K562 (cell line): ENCODE measurements around the gene ZBTB44. TPM values are rescaled to one million over a fixed set of nuclear protein-coding genes. Genes with fewer than 3 reads are reported as not detected.

Experiments used
- ATAC-seq: fragments of 200-7000 bp; cut with Tn5 transposase; 3 replicates; pipeline ENCODE4 v1.9.1; 2020; ENCODE audit warnings: moderate library complexity
- BruUV-seq: library from RNA; stranded (reverse); fragments of 400-500 nt; replicated peaks from 2 replicates; lab custom pipeline; 2021; lab: Mats Ljungman, UMichigan
- CTCF ChIA-PET: fragments of 300-600 bp; formaldehyde crosslinking; extraction: SDS; loops from one replicate; lab custom pipeline; 2021; ENCODE audit warnings: low intra/inter-chr PET ratio; lab: Yijun Ruan, JAX
- POLR2A ChIA-PET: fragments of 300-600, 350-650 bp; sonication (Branson Sonifier 250); formaldehyde crosslinking; extraction: SDS; loops from one replicate; lab custom pipeline; 2021; ENCODE audit warnings: antibody characterized with exemption, inconsistent platforms; lab: Yijun Ruan, JAX
- DNase-seq, 4 experiments: peaks; one replicate each; pipeline versions ENCODE4 v3.0.0 to v3.0.0-alpha.2; 2011 to 2018; ENCODE audit warnings: low spot score in 3 of 4, mixed read lengths in 3 of 4; ENCODE audit errors: extremely low read depth in 1 of 4
- FAIRE-seq: peaks from 2 replicates; lab custom pipeline; 2011; peaks lifted over from hg19 to GRCh38; lab: Jason Lieb, UNC
- H2AFZ ChIP-seq: 2 replicates; pipeline ENCODE4 v1.6.0; 2011; ENCODE audit warnings: low read depth, low read length, control low read depth, inconsistent platforms
- H3K27ac ChIP-seq: fragments of 200-600 bp; 3 replicates; pipeline ENCODE4 v1.8.0; 2011; ENCODE audit warnings: low read depth, mild to moderate bottlenecking, control low read depth, inconsistent platforms, low read length, moderate library complexity, mixed read lengths; ENCODE audit errors: extremely low read depth
- H3K27me3 ChIP-seq, 2 experiments: fragments of 300-600 bp in 1 of 2; 2 replicates in 1 of 2; 3 replicates in 1 of 2; pipeline versions ENCODE4 v1.6.0 to v1.8.0; 2011; ENCODE audit warnings: inconsistent platforms in 2 of 2, low read length in 2 of 2, mild to moderate bottlenecking in 1 of 2, mixed read lengths in 1 of 2, moderate library complexity in 1 of 2; ENCODE audit not compliant: control insufficient read depth in 2 of 2, insufficient read depth in 2 of 2
- H3K36me3 ChIP-seq: fragments of 300-600 bp; 3 replicates; pipeline ENCODE4 v1.8.0; 2011; ENCODE audit warnings: mild to moderate bottlenecking, low read length, inconsistent platforms; ENCODE audit not compliant: control insufficient read depth, insufficient read depth
- H3K4me1 ChIP-seq, 2 experiments: fragments of 200-600 bp in 1 of 2; replicated peaks in 1 of 2; 2 replicates in 1 of 2; 3 replicates in 1 of 2; pipeline versions ENCODE4 v1.5.1 to v1.8.0; 2011; ENCODE audit warnings: inconsistent platforms in 2 of 2, low read length in 2 of 2, mild to moderate bottlenecking in 1 of 2, mixed read lengths in 1 of 2, moderate library complexity in 1 of 2; ENCODE audit not compliant: control insufficient read depth in 2 of 2, insufficient read depth in 2 of 2
- H3K4me2 ChIP-seq: 2 replicates; pipeline ENCODE4 v1.6.1; 2011; ENCODE audit warnings: low read length, control low read depth, inconsistent platforms, mixed read lengths; ENCODE audit not compliant: insufficient read depth
- H3K4me3 ChIP-seq: fragments of 200-600 bp; sonication (generic), shearing (Covaris generic); 2 replicates; pipeline ENCODE4 v1.5.1; 2016; ENCODE audit warnings: control low read depth, inconsistent platforms
- H3K79me2 ChIP-seq: fragments of 200-600 bp; 3 replicates; pipeline ENCODE4 v1.8.0; 2011; ENCODE audit warnings: low read length, inconsistent platforms; ENCODE audit not compliant: control insufficient read depth, insufficient read depth
- H3K9ac ChIP-seq, 2 experiments: 2 replicates each; pipeline versions ENCODE4 v1.6.0 to v1.6.1; 2011; ENCODE audit warnings: low read depth in 2 of 2, low read length in 2 of 2, control low read depth in 1 of 2, inconsistent platforms in 1 of 2, mild to moderate bottlenecking in 1 of 2, mixed read lengths in 1 of 2; ENCODE audit not compliant: insufficient read depth in 1 of 2
- H3K9me1 ChIP-seq: one replicate; pipeline ENCODE4 v1.6.0; 2011; ENCODE audit warnings: inconsistent platforms, mild to moderate bottlenecking, low read length, moderate library complexity; ENCODE audit not compliant: control insufficient read depth, insufficient read depth
- H3K9me3 ChIP-seq: replicated peaks from 2 replicates; pipeline ENCODE4 v1.5.1; 2011; ENCODE audit warnings: low read depth, low read length, inconsistent platforms; ENCODE audit not compliant: control insufficient read depth, insufficient read depth
- H4K20me1 ChIP-seq: replicated peaks from 2 replicates; pipeline ENCODE4 v1.6.1; 2011; ENCODE audit warnings: low read length, inconsistent platforms, mixed read lengths; ENCODE audit not compliant: control insufficient read depth, insufficient read depth
- ARID2 ChIP-seq: fragments of 450-650 bp; IDR thresholded peaks from 2 replicates; pipeline ENCODE4 v1.6.1; 2017; ENCODE audit warnings: antibody characterized with exemption, mild to moderate bottlenecking
- CEBPG ChIP-seq, 3 experiments: fragments of 200-800 bp in 1 of 3; sonication (Bioruptor generic) in 1 of 3; sonication (generic) in 1 of 3; formaldehyde crosslinking in 1 of 3; IDR thresholded peaks in 2 of 3; conservative IDR thresholded peaks in 1 of 3; 2 replicates each; pipeline versions ENCODE4 v1.6.1 to v1.8.0; 2016 to 2022; ENCODE audit warnings: missing compliant biosample characterization in 2 of 3, missing genetic modification characterization in 2 of 3, mild to moderate bottlenecking in 1 of 3, missing genetic modification reagents in 1 of 3
- E2F6 ChIP-seq, 2 experiments: IDR thresholded peaks; 2 replicates each; pipeline ENCODE4 v1.6.1; 2011; ENCODE audit warnings: borderline replicate concordance in 1 of 2, control low read depth in 1 of 2, low read depth in 1 of 2, low read length in 1 of 2, mild to moderate bottlenecking in 1 of 2, mixed read lengths in 1 of 2, moderate library complexity in 1 of 2; ENCODE audit not compliant: insufficient read depth in 1 of 2, insufficient read length in 1 of 2, poor library complexity in 1 of 2, severe bottlenecking in 1 of 2; ENCODE audit errors: extremely low read depth in 1 of 2
- HES1 ChIP-seq: fragments of 450-650 bp; IDR thresholded peaks from 2 replicates; pipeline ENCODE4 v1.6.1; 2016; ENCODE audit warnings: low read depth, mild to moderate bottlenecking, moderate library complexity
- MCM5 ChIP-seq: fragments of 450-650 bp; IDR thresholded peaks from 2 replicates; pipeline ENCODE4 v1.6.1; 2016; ENCODE audit warnings: low read depth
- NFIC ChIP-seq: fragments of 450-650 bp; IDR thresholded peaks from 2 replicates; pipeline ENCODE4 v1.6.1; 2017; ENCODE audit warnings: mild to moderate bottlenecking, inconsistent platforms
- NFIX ChIP-seq: fragments of 250-450 bp; sonication (Bioruptor Pico); IDR thresholded peaks from 2 replicates; pipeline ENCODE4 v1.4.0; 2020; ENCODE audit warnings: low read depth, mild to moderate bottlenecking, moderate library complexity
- WHSC1 ChIP-seq: IDR thresholded peaks from one replicate; pipeline ENCODE4 v1.6.1; 2012; ENCODE audit warnings: low read length, control low read depth, inconsistent platforms
- ZFPM2 ChIP-seq: fragments of 250-450 bp; sonication (Bioruptor Pico); IDR thresholded peaks from 2 replicates; pipeline ENCODE4 v1.5.1; 2022; ENCODE audit warnings: mild to moderate bottlenecking
- ZFX ChIP-seq: sonication (generic); formaldehyde crosslinking; IDR thresholded peaks from 2 replicates; pipeline ENCODE4 v1.8.0; 2022; ENCODE audit warnings: mild to moderate bottlenecking, missing genetic modification reagents, moderate library complexity
- ZNF280B ChIP-seq: fragments of 250-450 bp; sonication (Bioruptor Pico); IDR thresholded peaks from 2 replicates; pipeline ENCODE4 v1.5.1; 2021; ENCODE audit warnings: mild to moderate bottlenecking
- ZNF586 ChIP-seq: fragments of 450-650 bp; formaldehyde crosslinking; conservative IDR thresholded peaks from 2 replicates; pipeline ENCODE4 v1.4.0; 2020; ENCODE audit warnings: mild to moderate bottlenecking, moderate library complexity
- WGBS: fragments of 100-300 bp; shearing (Covaris generic); methylation state at CpG from one replicate; pipeline ENCODE4 v1.1.6; 2016; ENCODE audit warnings: low coverage, mixed read lengths; ENCODE audit not compliant: insufficient coverage; ENCODE audit errors: missing lambda C conversion rate; 5-methylcytosine and 5-hydroxymethylcytosine counted together
- in situ Hi-C: fragments of 300-500 bp; cut with MboI; formaldehyde crosslinking; loops from 4 replicates; pipeline ENCODE4 v1.15.0; 2018; ENCODE audit warnings: inconsistent platforms, mixed read lengths
- intact Hi-C: fragments of 100-400 bp; cut with micrococcal nuclease; formaldehyde crosslinking; loops from 2 replicates; pipeline ENCODE4 v1.14.2; 2022
- polyA plus RNA-seq, 8 experiments: library from polyadenylated mRNA; depleted of rRNA in 4 of 8; stranded (reverse) in 5 of 8; unstranded in 3 of 8; fragments of >200 nt; fragmentation: Nextera tagmentation in 2 of 8; fragmentation: Illumina TruSeq in 1 of 8; extraction: Ambion mirVana in 2 of 8; extraction: Trizol in 1 of 8; gene quantifications; 2 replicates each; pipeline versions ENCODE4 v1.2.1 to v1.2.3, GENCODE V29; 2011 to 2014; ENCODE audit warnings: inconsistent platforms in 1 of 8, missing spikeins in 1 of 8
- total RNA-seq, 7 experiments: library from RNA; depleted of rRNA in 6 of 7; stranded (reverse); fragments of >200 nt in 6 of 7; fragmentation: Illumina TruSeq in 2 of 7; extraction: Trizol in 2 of 7; gene quantifications; 2 replicates each; pipeline versions ENCODE4 v1.2.1 to v1.2.3, GENCODE V29; 2011 to 2021; ENCODE audit warnings: low replicate concordance in 1 of 7

Gene ZBTB44
- total and polyA plus RNA-seq, 9 of the 15 experiments (the other 6 are each of a cell fraction or from before 2014, with no cell fraction given) = 4.7 to 27.1 (median 17.3) TPM

GRCh38 chr11:130188585-130189347, 126.0 kb downstream of the ZBTB44 start:
- in situ Hi-C loops = no loop called here
- no peak; the same call in 2 of the 3 replicates for ATAC-seq

GRCh38 chr11:130188047-130188446, 126.7 kb downstream of the ZBTB44 start:
- Histone ChIP-seq H3K4me1 (peaks cover 0 to 15% of the 10 kb centered on the region in 2 experiments; a peak in 1 of 5 replicates), H3K9me1 (no peaks in the 10 kb centered on the region), H3K4me2 (no peak overlapping the region), H4K20me1 (no peaks in the 10 kb centered on the region; the same call in none of the 2 replicates), H3K27me3 (peaks cover 39 to 60% of the 10 kb centered on the region in 2 experiments), H3K9ac (no peak overlapping the region; a peak in 1 of 4 replicates), H2AFZ (no peak overlapping the region), H3K36me3 (no peaks in the 10 kb centered on the region), H3K9me3 (no peaks in the 10 kb centered on the region), H3K27ac (no peak overlapping the region), H3K4me3 (no peak overlapping the region), H3K79me2 (no peaks in the 10 kb centered on the region)
- intact Hi-C loops (no loop called here), in situ Hi-C loops (no loop called here)
- POLR2A ChIA-PET = no interaction called here
- no TSS peak for BruUV-seq
- FAIRE-seq (no peak), ATAC-seq (peak; percentile 22; the same call in 2 of the 3 replicates), DNase-seq (no peak)
- 2% methylated on average over 13 of the region's 14 CpGs for WGBS
- CTCF ChIA-PET = no interaction called here
- TF ChIP-seq HES1 (no peak), MCM5 (no peak), E2F6 (IDR thresholded peaks at IDR 0.05; ENCODE audit: borderline replicate concordance in 1 of 2, extremely low read depth in 1 of 2, insufficient read depth in 1 of 2, insufficient read length in 1 of 2, low read depth in 1 of 2, low read length in 1 of 2, poor library complexity in 1 of 2, severe bottlenecking in 1 of 2) (no peak), ZNF586 (no peak), ZNF280B (CRISPR knock-in tag) (no peak), ZFX (CRISPR knock-in tag) (no peak), CEBPG (CRISPR knock-in tag; IDR thresholded peaks at IDR 0.05) (no peak), CEBPG (tag; conservative IDR thresholded peaks at IDR 0.05 in 1 of 2, IDR thresholded peaks at IDR 0.05 in 1 of 2) (no peak), ARID2 (no peak), ZFPM2 (CRISPR knock-in tag) (no peak)

More at GRCh38 chr11:130188585-130189347, 126.0 kb downstream of the ZBTB44 start:
- H3K9me3 ChIP-seq = no peaks in the 10 kb centered on the region
- H3K4me2 ChIP-seq = no peak overlapping the region
- ChIA-PET CTCF (no interaction called here), POLR2A (interaction anchor here (0.6 kb wide), 2 partner anchors 17 to 1529 kb away, joined by 3 read pairs; no protein-coding TSS in a partner anchor)
- no peak overlapping the region for H3K4me3 ChIP-seq
- intact Hi-C loops = no loop called here
- DNase-seq (no peak), FAIRE-seq (no peak)
- 8% methylated on average over 14 of the region's 19 CpGs for WGBS
- no TSS peak for BruUV-seq
- H2AFZ ChIP-seq = no peak overlapping the region
- H3K27me3 ChIP-seq = peaks cover 40 to 66% of the 10 kb centered on the region in 2 experiments
- TF ChIP-seq WHSC1 = no peak
- peak; percentile 68 for TF ChIP-seq NFIX (CRISPR knock-in tag)
- TF ChIP-seq NFIC = peak; percentile 89
- no peaks in the 10 kb centered on the region for H3K36me3 ChIP-seq
- no peak overlapping the region for H3K27ac ChIP-seq
- peaks cover 0 to 15% of the 10 kb centered on the region in 2 experiments; a peak in 1 of 5 replicates for H3K4me1 ChIP-seq
- no peaks in the 10 kb centered on the region for H3K9me1 ChIP-seq
- no peaks in the 10 kb centered on the region for H3K79me2 ChIP-seq
- H4K20me1 ChIP-seq = no peaks in the 10 kb centered on the region; the same call in none of the 2 replicates
- no peak overlapping the region for H3K9ac ChIP-seq
